ENCODE results near the gene PIGT.

DNA sequence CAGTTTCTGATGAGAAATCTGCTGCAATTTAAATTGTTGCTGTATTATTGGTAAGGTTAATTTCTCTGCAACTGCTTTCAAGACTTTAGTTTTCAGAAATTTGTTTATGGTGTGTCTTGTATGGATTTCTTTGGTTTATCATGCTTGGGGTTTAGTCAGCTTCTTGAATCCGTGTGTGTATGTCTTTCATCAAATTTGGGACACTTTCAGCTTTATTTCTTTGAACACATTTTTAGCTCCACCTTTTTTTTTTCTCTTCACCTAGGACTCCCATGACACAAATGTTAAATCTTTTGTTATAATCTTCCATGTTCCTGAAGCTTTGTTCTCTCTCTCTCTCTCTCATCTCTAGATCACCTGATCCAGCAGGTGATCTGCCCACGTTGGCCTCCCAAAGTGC, 24.4 kb upstream of the PIGT start:
- TF ChIP-seq, protein P1, sequence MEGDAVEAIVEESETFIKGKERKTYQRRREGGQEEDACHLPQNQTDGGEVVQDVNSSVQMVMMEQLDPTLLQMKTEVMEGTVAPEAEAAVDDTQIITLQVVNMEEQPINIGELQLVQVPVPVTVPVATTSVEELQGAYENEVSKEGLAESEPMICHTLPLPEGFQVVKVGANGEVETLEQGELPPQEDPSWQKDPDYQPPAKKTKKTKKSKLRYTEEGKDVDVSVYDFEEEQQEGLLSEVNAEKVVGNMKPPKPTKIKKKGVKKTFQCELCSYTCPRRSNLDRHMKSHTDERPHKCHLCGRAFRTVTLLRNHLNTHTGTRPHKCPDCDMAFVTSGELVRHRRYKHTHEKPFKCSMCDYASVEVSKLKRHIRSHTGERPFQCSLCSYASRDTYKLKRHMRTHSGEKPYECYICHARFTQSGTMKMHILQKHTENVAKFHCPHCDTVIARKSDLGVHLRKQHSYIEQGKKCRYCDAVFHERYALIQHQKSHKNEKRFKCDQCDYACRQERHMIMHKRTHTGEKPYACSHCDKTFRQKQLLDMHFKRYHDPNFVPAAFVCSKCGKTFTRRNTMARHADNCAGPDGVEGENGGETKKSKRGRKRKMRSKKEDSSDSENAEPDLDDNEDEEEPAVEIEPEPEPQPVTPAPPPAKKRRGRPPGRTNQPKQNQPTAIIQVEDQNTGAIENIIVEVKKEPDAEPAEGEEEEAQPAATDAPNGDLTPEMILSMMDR (conservative IDR thresholded peaks at IDR 0.05; ENCODE audit: low read depth, low read length) = no peak
- TF ChIP-seq NFE2L2 (IDR thresholded peaks at IDR 0.05; ENCODE audit: low read depth, low read length) (no peak), POLR2A (IDR thresholded peaks at IDR 0.05; ENCODE audit: low read depth, low read length) (no peak), RFX5 (IDR thresholded peaks at IDR 0.05; ENCODE audit: low read depth, low read length) (no peak), MXI1 (IDR thresholded peaks at IDR 0.05; ENCODE audit: borderline replicate concordance, low read depth, low read length) (no peak), CEBPB (IDR thresholded peaks at IDR 0.05; ENCODE audit: low read depth, low read length) (no peak), MAFK (IDR thresholded peaks at IDR 0.05; ENCODE audit: low read depth, low read length) (no peak), BHLHE40 (IDR thresholded peaks at IDR 0.05; ENCODE audit: low read depth, low read length) (no peak), SMC3 (IDR thresholded peaks at IDR 0.05; ENCODE audit: low read depth, low read length) (no peak), FOS (IDR thresholded peaks at IDR 0.05; ENCODE audit: low read depth, low read length) (no peak), RAD21 (IDR thresholded peaks at IDR 0.05; ENCODE audit: low read length) (no peak), RCOR1 (IDR thresholded peaks at IDR 0.05; ENCODE audit: insufficient replicate concordance, low read length) (no peak)
- TF ChIP-seq, protein P2, sequence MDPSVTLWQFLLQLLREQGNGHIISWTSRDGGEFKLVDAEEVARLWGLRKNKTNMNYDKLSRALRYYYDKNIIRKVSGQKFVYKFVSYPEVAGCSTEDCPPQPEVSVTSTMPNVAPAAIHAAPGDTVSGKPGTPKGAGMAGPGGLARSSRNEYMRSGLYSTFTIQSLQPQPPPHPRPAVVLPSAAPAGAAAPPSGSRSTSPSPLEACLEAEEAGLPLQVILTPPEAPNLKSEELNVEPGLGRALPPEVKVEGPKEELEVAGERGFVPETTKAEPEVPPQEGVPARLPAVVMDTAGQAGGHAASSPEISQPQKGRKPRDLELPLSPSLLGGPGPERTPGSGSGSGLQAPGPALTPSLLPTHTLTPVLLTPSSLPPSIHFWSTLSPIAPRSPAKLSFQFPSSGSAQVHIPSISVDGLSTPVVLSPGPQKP (IDR thresholded peaks at IDR 0.05; ENCODE audit: borderline replicate concordance, low read depth, low read length) = no peak
- TF ChIP-seq, protein P3, sequence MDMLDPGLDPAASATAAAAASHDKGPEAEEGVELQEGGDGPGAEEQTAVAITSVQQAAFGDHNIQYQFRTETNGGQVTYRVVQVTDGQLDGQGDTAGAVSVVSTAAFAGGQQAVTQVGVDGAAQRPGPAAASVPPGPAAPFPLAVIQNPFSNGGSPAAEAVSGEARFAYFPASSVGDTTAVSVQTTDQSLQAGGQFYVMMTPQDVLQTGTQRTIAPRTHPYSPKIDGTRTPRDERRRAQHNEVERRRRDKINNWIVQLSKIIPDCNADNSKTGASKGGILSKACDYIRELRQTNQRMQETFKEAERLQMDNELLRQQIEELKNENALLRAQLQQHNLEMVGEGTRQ (IDR thresholded peaks at IDR 0.05; ENCODE audit: low read depth, low read length) = no peak

Data from IMR-90 (cell line).